K562 (cell line): ENCODE data around the gene FOXK2. TPM values are rescaled to one million over a fixed set of nuclear protein-coding genes. Genes with fewer than 3 reads are reported as not detected.
A peak's percentile ranks its signal among the peaks of the same experiment; 100 is the strongest.

Experiments
- ATAC-seq: fragments of 200-7000 bp; cut with Tn5 transposase; 3 replicates; pipeline ENCODE4 v1.9.1; 2020; ENCODE audit warnings: moderate library complexity
- BruUV-seq: library from RNA; stranded (reverse); fragments of 400-500 nt; replicated peaks from 2 replicates; lab custom pipeline; 2021; lab: Mats Ljungman, UMichigan
- CTCF ChIA-PET: fragments of 300-600 bp; formaldehyde crosslinking; extraction: SDS; loops from one replicate; lab custom pipeline; 2021; ENCODE audit warnings: low intra/inter-chr PET ratio; lab: Yijun Ruan, JAX
- POLR2A ChIA-PET: fragments of 300-600, 350-650 bp; sonication (Branson Sonifier 250); formaldehyde crosslinking; extraction: SDS; loops from one replicate; lab custom pipeline; 2021; ENCODE audit warnings: antibody characterized with exemption, inconsistent platforms; lab: Yijun Ruan, JAX
- DNase-seq, 4 experiments: peaks; one replicate each; pipeline versions ENCODE4 v3.0.0 to v3.0.0-alpha.2; 2011 to 2018; ENCODE audit warnings: low spot score in 3 of 4, mixed read lengths in 3 of 4; ENCODE audit errors: extremely low read depth in 1 of 4
- FAIRE-seq: peaks from 2 replicates; lab custom pipeline; 2011; peaks lifted over from hg19 to GRCh38; lab: Jason Lieb, UNC
- H2AFZ ChIP-seq: 2 replicates; pipeline ENCODE4 v1.6.0; 2011; ENCODE audit warnings: low read depth, low read length, control low read depth, inconsistent platforms
- H3K27ac ChIP-seq: fragments of 200-600 bp; 3 replicates; pipeline ENCODE4 v1.8.0; 2011; ENCODE audit warnings: low read depth, mild to moderate bottlenecking, control low read depth, inconsistent platforms, low read length, moderate library complexity, mixed read lengths; ENCODE audit errors: extremely low read depth
- H3K27me3 ChIP-seq, 2 experiments: fragments of 300-600 bp in 1 of 2; 2 replicates in 1 of 2; 3 replicates in 1 of 2; pipeline versions ENCODE4 v1.6.0 to v1.8.0; 2011; ENCODE audit warnings: inconsistent platforms in 2 of 2, low read length in 2 of 2, mild to moderate bottlenecking in 1 of 2, mixed read lengths in 1 of 2, moderate library complexity in 1 of 2; ENCODE audit not compliant: control insufficient read depth in 2 of 2, insufficient read depth in 2 of 2
- H3K36me3 ChIP-seq: fragments of 300-600 bp; 3 replicates; pipeline ENCODE4 v1.8.0; 2011; ENCODE audit warnings: mild to moderate bottlenecking, low read length, inconsistent platforms; ENCODE audit not compliant: control insufficient read depth, insufficient read depth
- H3K4me1 ChIP-seq, 2 experiments: fragments of 200-600 bp in 1 of 2; replicated peaks in 1 of 2; 2 replicates in 1 of 2; 3 replicates in 1 of 2; pipeline versions ENCODE4 v1.5.1 to v1.8.0; 2011; ENCODE audit warnings: inconsistent platforms in 2 of 2, low read length in 2 of 2, mild to moderate bottlenecking in 1 of 2, mixed read lengths in 1 of 2, moderate library complexity in 1 of 2; ENCODE audit not compliant: control insufficient read depth in 2 of 2, insufficient read depth in 2 of 2
- H3K4me2 ChIP-seq: 2 replicates; pipeline ENCODE4 v1.6.1; 2011; ENCODE audit warnings: low read length, control low read depth, inconsistent platforms, mixed read lengths; ENCODE audit not compliant: insufficient read depth
- H3K4me3 ChIP-seq: fragments of 200-600 bp; sonication (generic), shearing (Covaris generic); 2 replicates; pipeline ENCODE4 v1.5.1; 2016; ENCODE audit warnings: control low read depth, inconsistent platforms
- H3K79me2 ChIP-seq: fragments of 200-600 bp; 3 replicates; pipeline ENCODE4 v1.8.0; 2011; ENCODE audit warnings: low read length, inconsistent platforms; ENCODE audit not compliant: control insufficient read depth, insufficient read depth
- H3K9ac ChIP-seq, 2 experiments: 2 replicates each; pipeline versions ENCODE4 v1.6.0 to v1.6.1; 2011; ENCODE audit warnings: low read depth in 2 of 2, low read length in 2 of 2, control low read depth in 1 of 2, inconsistent platforms in 1 of 2, mild to moderate bottlenecking in 1 of 2, mixed read lengths in 1 of 2; ENCODE audit not compliant: insufficient read depth in 1 of 2
- H3K9me1 ChIP-seq: one replicate; pipeline ENCODE4 v1.6.0; 2011; ENCODE audit warnings: inconsistent platforms, mild to moderate bottlenecking, low read length, moderate library complexity; ENCODE audit not compliant: control insufficient read depth, insufficient read depth
- H3K9me3 ChIP-seq: replicated peaks from 2 replicates; pipeline ENCODE4 v1.5.1; 2011; ENCODE audit warnings: low read depth, low read length, inconsistent platforms; ENCODE audit not compliant: control insufficient read depth, insufficient read depth
- H4K20me1 ChIP-seq: replicated peaks from 2 replicates; pipeline ENCODE4 v1.6.1; 2011; ENCODE audit warnings: low read length, inconsistent platforms, mixed read lengths; ENCODE audit not compliant: control insufficient read depth, insufficient read depth
- POLR2G ChIP-seq: fragments of 200-400 bp; formaldehyde crosslinking; IDR thresholded peaks from 2 replicates; pipeline ENCODE4 v1.6.1; 2017; ENCODE audit warnings: low read depth, mild to moderate bottlenecking, antibody characterized with exemption, low read length, moderate library complexity
- PURB ChIP-seq: sonication (generic); formaldehyde crosslinking; IDR thresholded peaks from 2 replicates; pipeline ENCODE4 v1.9.0; 2021; ENCODE audit warnings: low read depth, mild to moderate bottlenecking, missing genetic modification reagents
- WGBS: fragments of 100-300 bp; shearing (Covaris generic); methylation state at CpG from one replicate; pipeline ENCODE4 v1.1.6; 2016; ENCODE audit warnings: low coverage, mixed read lengths; ENCODE audit not compliant: insufficient coverage; ENCODE audit errors: missing lambda C conversion rate; 5-methylcytosine and 5-hydroxymethylcytosine counted together
- in situ Hi-C: fragments of 300-500 bp; cut with MboI; formaldehyde crosslinking; loops from 4 replicates; pipeline ENCODE4 v1.15.0; 2018; ENCODE audit warnings: inconsistent platforms, mixed read lengths
- intact Hi-C: fragments of 100-400 bp; cut with micrococcal nuclease; formaldehyde crosslinking; loops from 2 replicates; pipeline ENCODE4 v1.14.2; 2022
- polyA plus RNA-seq, 8 experiments: library from polyadenylated mRNA; depleted of rRNA in 4 of 8; stranded (reverse) in 5 of 8; unstranded in 3 of 8; fragments of >200 nt; fragmentation: Nextera tagmentation in 2 of 8; fragmentation: Illumina TruSeq in 1 of 8; extraction: Ambion mirVana in 2 of 8; extraction: Trizol in 1 of 8; gene quantifications; 2 replicates each; pipeline versions ENCODE4 v1.2.1 to v1.2.3, GENCODE V29; 2011 to 2014; ENCODE audit warnings: inconsistent platforms in 1 of 8, missing spikeins in 1 of 8
- total RNA-seq, 7 experiments: library from RNA; depleted of rRNA in 6 of 7; stranded (reverse); fragments of >200 nt in 6 of 7; fragmentation: Illumina TruSeq in 2 of 7; extraction: Trizol in 2 of 7; gene quantifications; 2 replicates each; pipeline versions ENCODE4 v1.2.1 to v1.2.3, GENCODE V29; 2011 to 2021; ENCODE audit warnings: low replicate concordance in 1 of 7

The FOXK2 gene
- total and polyA plus RNA-seq, 9 of the 15 experiments (the other 6 are each of a cell fraction or from before 2014, with no cell fraction given), result 3.0 to 86.0 (median 44.1) TPM

DNA sequence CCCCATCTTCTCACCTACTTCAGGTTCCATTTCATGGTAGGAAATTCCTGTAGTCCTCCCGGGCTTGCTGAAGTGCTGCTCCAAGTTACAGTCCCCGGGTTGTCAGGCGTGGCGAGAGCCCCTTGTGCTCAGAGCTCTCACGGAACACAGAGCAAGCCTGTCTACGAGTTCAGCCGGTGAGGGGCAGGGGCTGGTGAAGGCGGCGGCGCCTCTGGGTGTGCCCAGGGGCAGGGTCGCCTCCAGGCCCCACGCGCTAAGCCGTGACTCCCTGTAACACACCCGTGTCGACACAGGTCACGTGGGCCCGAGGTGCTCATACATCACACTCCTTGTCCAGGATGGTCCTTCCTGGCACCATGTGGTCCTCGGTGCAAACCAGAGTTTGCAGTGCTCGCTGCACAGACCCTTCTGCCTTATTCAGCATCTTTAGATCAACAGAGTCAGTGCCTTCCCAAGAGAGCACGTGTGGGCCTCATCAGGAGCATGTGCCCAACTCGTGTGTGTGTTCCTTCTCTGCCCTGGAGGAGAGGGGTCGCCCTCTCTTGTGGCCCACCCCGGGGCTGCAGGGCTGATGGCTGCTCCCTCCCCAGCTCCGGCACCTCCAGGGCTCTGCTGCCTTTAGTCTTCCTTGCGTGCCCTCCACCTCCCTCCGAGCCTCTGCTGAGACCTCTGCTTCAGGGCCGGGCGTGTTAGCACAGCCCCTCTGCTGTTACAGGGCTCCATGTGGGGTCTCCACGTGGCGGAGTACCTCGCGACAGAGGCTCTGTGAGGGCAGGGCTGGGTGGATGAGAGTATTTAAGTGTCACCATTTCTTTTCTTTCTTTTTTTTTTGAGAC lies 77.5 kb downstream of the FOXK2 start:
- Histone ChIP-seq H3K9me1 (peaks cover 4% of the 10 kb centered on the region), H3K27ac (no peak overlapping the region), H3K4me1 (peaks cover 0 to 32% of the 10 kb centered on the region in 2 experiments; a peak in 2 of 5 replicates), H3K9ac (no peak overlapping the region), H4K20me1 (no peaks in the 10 kb centered on the region), H3K4me2 (no peak overlapping the region), H2AFZ (no peak overlapping the region), H3K79me2 (peaks cover 26% of the 10 kb centered on the region), H3K4me3 (no peak overlapping the region), H3K9me3 (no peaks in the 10 kb centered on the region), H3K36me3 (peaks cover 91% of the 10 kb centered on the region; the same call in 2 of the 3 replicates), H3K27me3 (no peaks in the 10 kb centered on the region)
- ChIA-PET CTCF (no interaction called here), POLR2A (no interaction called here)
- FAIRE-seq (no peak), DNase-seq (no peak), ATAC-seq (no peak)
- 97% methylated on average over 30 of the region's 33 CpGs for WGBS
- BruUV-seq, result no TSS peak
- intact Hi-C loops, result no loop called here
- no peak for TF ChIP-seq PURB (CRISPR knock-in tag)
- TF ChIP-seq POLR2G, result peak; percentile 49; the same call in 1 of the 2 replicates
- in situ Hi-C loops, result no loop called here
